SU-DHL-6 (cell line): ENCODE data around the gene PTPRQ.

ENCODE experiments used
- H2AFZ ChIP-seq: fragments of 200-600 bp; sonication (generic); 2 replicates; pipeline ENCODE4 v1.6.1; 2014; ENCODE audit warnings: low read depth, mild to moderate bottlenecking, moderate library complexity, mixed read lengths, antibody characterized with exemption, low read length; ENCODE audit not compliant: severe bottlenecking
- H3F3A ChIP-seq: fragments of 200-600 bp; shearing (Covaris generic); 2 replicates; pipeline ENCODE4 v1.6.0; 2016; ENCODE audit warnings: antibody characterized with exemption, mild to moderate bottlenecking; ENCODE audit not compliant: insufficient read depth
- H3K27ac ChIP-seq: fragments of 200-600 bp; sonication (generic); 2 replicates; pipeline ENCODE4 v1.5.1; 2016; ENCODE audit warnings: low read depth, mild to moderate bottlenecking, low read length, moderate library complexity, mixed read lengths
- H3K27me3 ChIP-seq: fragments of 200-600 bp; sonication (generic), shearing (Covaris generic); 2 replicates; pipeline ENCODE4 v1.6.0; 2014; ENCODE audit warnings: mild to moderate bottlenecking, low read length
- H3K36me3 ChIP-seq: fragments of 200-600 bp; sonication (generic); 2 replicates; pipeline ENCODE4 v1.6.1; 2014; ENCODE audit warnings: mild to moderate bottlenecking, low read length, mixed read lengths
- H3K4me2 ChIP-seq: fragments of 300-600, 200-600 bp; shearing (Covaris generic), sonication (generic); 2 replicates; pipeline ENCODE4 v1.6.0; 2014; ENCODE audit warnings: low read length, low read depth, mild to moderate bottlenecking; ENCODE audit not compliant: poor library complexity, severe bottlenecking
- H3K4me3 ChIP-seq: fragments of 200-600 bp; sonication (generic); 2 replicates; pipeline ENCODE4 v1.5.1; 2014; ENCODE audit warnings: antibody characterized with exemption, low read length, mild to moderate bottlenecking, mixed read lengths; ENCODE audit not compliant: insufficient read depth, poor library complexity, severe bottlenecking
- H3K79me2 ChIP-seq: fragments of 200-600 bp; sonication (generic); 2 replicates; pipeline ENCODE4 v1.6.1; 2014; ENCODE audit warnings: mild to moderate bottlenecking, low read length, moderate library complexity; ENCODE audit not compliant: insufficient read depth
- H3K9ac ChIP-seq: fragments of 200-600 bp; sonication (generic); 2 replicates; pipeline ENCODE4 v1.7.0; 2014; ENCODE audit warnings: mild to moderate bottlenecking, low read length
- H3K9me2 ChIP-seq: fragments of 200-600 bp; sonication (generic); replicated peaks from 2 replicates; pipeline ENCODE4 v1.6.1; 2014; ENCODE audit warnings: low read length; ENCODE audit not compliant: insufficient read depth
- H3K9me3 ChIP-seq: fragments of 200-600 bp; sonication (generic); 2 replicates; pipeline ENCODE4 v1.6.1; 2014; ENCODE audit warnings: low read length, mixed read lengths; ENCODE audit not compliant: insufficient read depth
- H4K20me1 ChIP-seq: fragments of 200-600 bp; sonication (generic); 2 replicates; pipeline ENCODE4 v1.6.1; 2014; ENCODE audit warnings: low read depth, mild to moderate bottlenecking, antibody characterized with exemption, low read length, moderate library complexity, mixed read lengths
- CTCF ChIP-seq: fragments of 200-600 bp; sonication (generic); IDR thresholded peaks from one replicate; pipeline ENCODE4 v1.5.1; 2017; ENCODE audit warnings: antibody characterized with exemption, mild to moderate bottlenecking, low read length, moderate library complexity; ENCODE audit not compliant: insufficient read depth, poor library complexity, severe bottlenecking
- EZH2phosphoT487 ChIP-seq: fragments of 200-600 bp; sonication (generic), shearing (Covaris generic); conservative IDR thresholded peaks from 2 replicates; pipeline ENCODE4 v1.6.1; 2018; ENCODE audit warnings: mild to moderate bottlenecking, antibody characterized with exemption, low read length, moderate library complexity, mixed read lengths

PTPRQ gene

GRCh38 chr12:80622271-80622670 lies 178.2 kb downstream of the PTPRQ start:
- no peak overlapping the region for H2AFZ ChIP-seq

GRCh38 chr12:80625051-80625450 lies 181.0 kb downstream of the PTPRQ start:
- Histone ChIP-seq H2AFZ (no peak overlapping the region), H3K27ac (no peak overlapping the region), H3K4me2 (no peak overlapping the region), H3K4me3 (no peak overlapping the region), H4K20me1 (no peaks in the 10 kb centered on the region), H3K9ac (no peak overlapping the region), H3F3A (no peaks in the 10 kb centered on the region), H3K9me2 (no peaks in the 10 kb centered on the region), H3K27me3 (no peaks in the 10 kb centered on the region), H3K36me3 (no peaks in the 10 kb centered on the region), H3K79me2 (no peaks in the 10 kb centered on the region), H3K9me3 (no peaks in the 10 kb centered on the region)
- TF ChIP-seq CTCF (no peak), EZH2phosphoT487 (no peak)

More at GRCh38 chr12:80622271-80622670, 178.2 kb downstream of the PTPRQ start:
- Histone ChIP-seq H3K27ac (no peak overlapping the region), H3K9me3 (no peaks in the 10 kb centered on the region), H3F3A (no peaks in the 10 kb centered on the region), H3K4me3 (no peak overlapping the region), H3K4me2 (no peak overlapping the region), H3K9me2 (no peaks in the 10 kb centered on the region), H4K20me1 (no peaks in the 10 kb centered on the region), H3K27me3 (no peaks in the 10 kb centered on the region), H3K79me2 (no peaks in the 10 kb centered on the region), H3K36me3 (no peaks in the 10 kb centered on the region), H3K9ac (no peak overlapping the region)
- no peak for TF ChIP-seq CTCF
- TF ChIP-seq EZH2phosphoT487 = no peak

- Histone ChIP-seq H3K36me3 (no peaks in the 10 kb centered on the region), H2AFZ (no peak overlapping the region), H4K20me1 (no peaks in the 10 kb centered on the region)
Observed at GRCh38 chr12:80625901-80626300, 181.9 kb downstream of the PTPRQ start.

More at GRCh38 chr12:80625901-80626300, 181.9 kb downstream of the PTPRQ start:
- Histone ChIP-seq H3K4me2 (no peak overlapping the region), H3K27me3 (no peaks in the 10 kb centered on the region), H3K9me3 (no peaks in the 10 kb centered on the region), H3F3A (no peaks in the 10 kb centered on the region), H3K27ac (no peak overlapping the region), H3K9me2 (no peaks in the 10 kb centered on the region), H3K79me2 (no peaks in the 10 kb centered on the region), H3K4me3 (no peak overlapping the region), H3K9ac (no peak overlapping the region)
- no peak for TF ChIP-seq CTCF
- TF ChIP-seq EZH2phosphoT487 = no peak
